K562 (cell line): ENCODE measurements around the gene TRIM62. TPM values are rescaled to one million over a fixed set of nuclear protein-coding genes. Genes with fewer than 3 reads are reported as not detected.

Experiments
- ATAC-seq: fragments of 200-7000 bp; cut with Tn5 transposase; 3 replicates; pipeline ENCODE4 v1.9.1; 2020; ENCODE audit warnings: moderate library complexity
- BruUV-seq: library from RNA; stranded (reverse); fragments of 400-500 nt; replicated peaks from 2 replicates; lab custom pipeline; 2021; lab: Mats Ljungman, UMichigan
- CTCF ChIA-PET: fragments of 300-600 bp; formaldehyde crosslinking; extraction: SDS; loops from one replicate; lab custom pipeline; 2021; ENCODE audit warnings: low intra/inter-chr PET ratio; lab: Yijun Ruan, JAX
- POLR2A ChIA-PET: fragments of 300-600, 350-650 bp; sonication (Branson Sonifier 250); formaldehyde crosslinking; extraction: SDS; loops from one replicate; lab custom pipeline; 2021; ENCODE audit warnings: antibody characterized with exemption, inconsistent platforms; lab: Yijun Ruan, JAX
- DNase-seq, 4 experiments: peaks; one replicate each; pipeline versions ENCODE4 v3.0.0 to v3.0.0-alpha.2; 2011 to 2018; ENCODE audit warnings: low spot score in 3 of 4, mixed read lengths in 3 of 4; ENCODE audit errors: extremely low read depth in 1 of 4
- FAIRE-seq: peaks from 2 replicates; lab custom pipeline; 2011; peaks lifted over from hg19 to GRCh38; lab: Jason Lieb, UNC
- H2AFZ ChIP-seq: 2 replicates; pipeline ENCODE4 v1.6.0; 2011; ENCODE audit warnings: low read depth, low read length, control low read depth, inconsistent platforms
- H3K27ac ChIP-seq: fragments of 200-600 bp; 3 replicates; pipeline ENCODE4 v1.8.0; 2011; ENCODE audit warnings: low read depth, mild to moderate bottlenecking, control low read depth, inconsistent platforms, low read length, moderate library complexity, mixed read lengths; ENCODE audit errors: extremely low read depth
- H3K27me3 ChIP-seq, 2 experiments: fragments of 300-600 bp in 1 of 2; 2 replicates in 1 of 2; 3 replicates in 1 of 2; pipeline versions ENCODE4 v1.6.0 to v1.8.0; 2011; ENCODE audit warnings: inconsistent platforms in 2 of 2, low read length in 2 of 2, mild to moderate bottlenecking in 1 of 2, mixed read lengths in 1 of 2, moderate library complexity in 1 of 2; ENCODE audit not compliant: control insufficient read depth in 2 of 2, insufficient read depth in 2 of 2
- H3K36me3 ChIP-seq: fragments of 300-600 bp; 3 replicates; pipeline ENCODE4 v1.8.0; 2011; ENCODE audit warnings: mild to moderate bottlenecking, low read length, inconsistent platforms; ENCODE audit not compliant: control insufficient read depth, insufficient read depth
- H3K4me1 ChIP-seq, 2 experiments: fragments of 200-600 bp in 1 of 2; replicated peaks in 1 of 2; 2 replicates in 1 of 2; 3 replicates in 1 of 2; pipeline versions ENCODE4 v1.5.1 to v1.8.0; 2011; ENCODE audit warnings: inconsistent platforms in 2 of 2, low read length in 2 of 2, mild to moderate bottlenecking in 1 of 2, mixed read lengths in 1 of 2, moderate library complexity in 1 of 2; ENCODE audit not compliant: control insufficient read depth in 2 of 2, insufficient read depth in 2 of 2
- H3K4me2 ChIP-seq: 2 replicates; pipeline ENCODE4 v1.6.1; 2011; ENCODE audit warnings: low read length, control low read depth, inconsistent platforms, mixed read lengths; ENCODE audit not compliant: insufficient read depth
- H3K4me3 ChIP-seq: fragments of 200-600 bp; sonication (generic), shearing (Covaris generic); 2 replicates; pipeline ENCODE4 v1.5.1; 2016; ENCODE audit warnings: control low read depth, inconsistent platforms
- H3K79me2 ChIP-seq: fragments of 200-600 bp; 3 replicates; pipeline ENCODE4 v1.8.0; 2011; ENCODE audit warnings: low read length, inconsistent platforms; ENCODE audit not compliant: control insufficient read depth, insufficient read depth
- H3K9ac ChIP-seq, 2 experiments: 2 replicates each; pipeline versions ENCODE4 v1.6.0 to v1.6.1; 2011; ENCODE audit warnings: low read depth in 2 of 2, low read length in 2 of 2, control low read depth in 1 of 2, inconsistent platforms in 1 of 2, mild to moderate bottlenecking in 1 of 2, mixed read lengths in 1 of 2; ENCODE audit not compliant: insufficient read depth in 1 of 2
- H3K9me1 ChIP-seq: one replicate; pipeline ENCODE4 v1.6.0; 2011; ENCODE audit warnings: inconsistent platforms, mild to moderate bottlenecking, low read length, moderate library complexity; ENCODE audit not compliant: control insufficient read depth, insufficient read depth
- H3K9me3 ChIP-seq: replicated peaks from 2 replicates; pipeline ENCODE4 v1.5.1; 2011; ENCODE audit warnings: low read depth, low read length, inconsistent platforms; ENCODE audit not compliant: control insufficient read depth, insufficient read depth
- H4K20me1 ChIP-seq: replicated peaks from 2 replicates; pipeline ENCODE4 v1.6.1; 2011; ENCODE audit warnings: low read length, inconsistent platforms, mixed read lengths; ENCODE audit not compliant: control insufficient read depth, insufficient read depth
- BRF2 ChIP-seq: IDR thresholded peaks from 3 replicates; pipeline ENCODE4 v1.6.1; 2011; ENCODE audit warnings: borderline replicate concordance, mild to moderate bottlenecking; ENCODE audit not compliant: insufficient read length, insufficient read depth
- DACH1 ChIP-seq: fragments of 450-650 bp; IDR thresholded peaks from 2 replicates; pipeline ENCODE4 v1.6.1; 2018; ENCODE audit not compliant: partially characterized antibody
- DLX4 ChIP-seq: fragments of 250-450 bp; sonication (Bioruptor Pico); IDR thresholded peaks from 2 replicates; pipeline ENCODE4 v1.6.1; 2021; ENCODE audit warnings: mild to moderate bottlenecking
- E2F5 ChIP-seq: sonication (generic); formaldehyde crosslinking; IDR thresholded peaks from 2 replicates; pipeline ENCODE4 v1.8.0; 2022; ENCODE audit warnings: mild to moderate bottlenecking, missing genetic modification reagents
- ESRRA ChIP-seq: fragments of 450-650 bp; IDR thresholded peaks from 2 replicates; pipeline ENCODE4 v1.6.1; 2014; ENCODE audit warnings: low read depth, mild to moderate bottlenecking, moderate library complexity, borderline replicate concordance
- KAT7 ChIP-seq: sonication (generic); formaldehyde crosslinking; IDR thresholded peaks from 2 replicates; pipeline ENCODE4 v1.8.0; 2022; ENCODE audit warnings: missing genetic modification reagents, mild to moderate bottlenecking, borderline replicate concordance
- MCM2 ChIP-seq: fragments of 450-650 bp; IDR thresholded peaks from 2 replicates; pipeline ENCODE4 v1.6.1; 2017; ENCODE audit warnings: low read depth, mild to moderate bottlenecking
- NR2C1 ChIP-seq, 2 experiments: fragments of 450-650 bp; IDR thresholded peaks; 2 replicates each; pipeline ENCODE4 v1.6.1; 2017; ENCODE audit warnings: mild to moderate bottlenecking in 2 of 2, antibody characterized with exemption in 1 of 2, inconsistent platforms in 1 of 2, missing compliant biosample characterization in 1 of 2, missing genetic modification characterization in 1 of 2
- NR2F6 ChIP-seq: fragments of 450-650 bp; formaldehyde crosslinking; IDR thresholded peaks from 2 replicates; pipeline ENCODE4 v1.4.0; 2020; ENCODE audit warnings: mild to moderate bottlenecking
- SMARCB1 ChIP-seq: IDR thresholded peaks from 2 replicates; pipeline ENCODE4 v1.6.1; 2011; ENCODE audit warnings: improper control_type of control experiment, low read depth; ENCODE audit not compliant: insufficient read length
- SNRNP70 ChIP-seq: fragments of 200-400 bp; formaldehyde crosslinking; optimal IDR thresholded peaks from 2 replicates; pipeline ENCODE3; 2017; ENCODE audit warnings: low read depth, low read length
- ZBTB7A ChIP-seq: IDR thresholded peaks from 2 replicates; pipeline ENCODE4 v1.6.1; 2011; ENCODE audit warnings: low read depth, mild to moderate bottlenecking, low read length, moderate library complexity, borderline replicate concordance; ENCODE audit not compliant: control insufficient read depth
- WGBS: fragments of 100-300 bp; shearing (Covaris generic); methylation state at CpG from one replicate; pipeline ENCODE4 v1.1.6; 2016; ENCODE audit warnings: low coverage, mixed read lengths; ENCODE audit not compliant: insufficient coverage; ENCODE audit errors: missing lambda C conversion rate; 5-methylcytosine and 5-hydroxymethylcytosine counted together
- in situ Hi-C: fragments of 300-500 bp; cut with MboI; formaldehyde crosslinking; loops from 4 replicates; pipeline ENCODE4 v1.15.0; 2018; ENCODE audit warnings: inconsistent platforms, mixed read lengths
- intact Hi-C: fragments of 100-400 bp; cut with micrococcal nuclease; formaldehyde crosslinking; loops from 2 replicates; pipeline ENCODE4 v1.14.2; 2022
- polyA plus RNA-seq, 8 experiments: library from polyadenylated mRNA; depleted of rRNA in 4 of 8; stranded (reverse) in 5 of 8; unstranded in 3 of 8; fragments of >200 nt; fragmentation: Nextera tagmentation in 2 of 8; fragmentation: Illumina TruSeq in 1 of 8; extraction: Ambion mirVana in 2 of 8; extraction: Trizol in 1 of 8; gene quantifications; 2 replicates each; pipeline versions ENCODE4 v1.2.1 to v1.2.3, GENCODE V29; 2011 to 2014; ENCODE audit warnings: inconsistent platforms in 1 of 8, missing spikeins in 1 of 8
- total RNA-seq, 7 experiments: library from RNA; depleted of rRNA in 6 of 7; stranded (reverse); fragments of >200 nt in 6 of 7; fragmentation: Illumina TruSeq in 2 of 7; extraction: Trizol in 2 of 7; gene quantifications; 2 replicates each; pipeline versions ENCODE4 v1.2.1 to v1.2.3, GENCODE V29; 2011 to 2021; ENCODE audit warnings: low replicate concordance in 1 of 7

Gene TRIM62
- total and polyA plus RNA-seq, 9 of the 15 experiments (the other 6 are each of a cell fraction or from before 2014, with no cell fraction given), result 0.18 to 2.3 (median 0.52) TPM

DNA sequence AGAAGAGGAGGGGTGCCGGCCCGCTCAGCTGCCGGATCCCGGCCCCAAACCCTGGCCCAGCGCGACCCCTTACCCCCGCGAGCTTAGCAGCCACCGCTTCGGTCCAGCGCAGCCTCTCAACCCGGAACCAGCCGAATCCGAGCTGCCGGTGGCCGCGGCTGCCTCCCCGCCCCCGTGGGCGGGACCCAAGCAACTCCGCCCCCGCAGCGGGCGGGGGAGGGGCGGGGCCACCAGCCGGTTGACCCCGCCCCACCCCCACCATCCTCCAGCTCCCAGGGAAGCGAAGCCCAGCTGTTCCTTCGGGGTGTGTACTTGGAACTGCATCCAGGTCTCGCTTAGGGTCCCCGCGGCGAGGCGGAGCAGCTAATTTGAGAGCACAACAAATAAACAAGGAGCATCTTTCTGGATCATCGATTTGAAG, at the start of gene TRIM62 (continued):
- TF ChIP-seq BRF2 (no peak), DACH1 (peak; percentile 65), NR2C1 (IDR thresholded peaks at IDR 0.05) (no peak), NR2C1 (tag; IDR thresholded peaks at IDR 0.05) (0 out of 2 replicates have a peak, but pooled peaks have one; percentile 30), ZBTB7A (peak; percentile 63; the same call in 1 of the 2 replicates), NR2F6 (CRISPR knock-in tag) (no peak), E2F5 (CRISPR knock-in tag) (no peak)

GRCh38 chr1:33231166-33231565, 49.3 kb upstream of the TRIM62 start:
- no peak for ATAC-seq
- Histone ChIP-seq H3K9ac (no peak overlapping the region), H3K4me1 (no peaks in the 10 kb centered on the region), H3K4me3 (no peak overlapping the region), H3K9me1 (no peaks in the 10 kb centered on the region), H4K20me1 (no peaks in the 10 kb centered on the region), H3K4me2 (no peak overlapping the region), H2AFZ (no peak overlapping the region), H3K9me3 (no peaks in the 10 kb centered on the region), H3K36me3 (no peaks in the 10 kb centered on the region), H3K79me2 (no peaks in the 10 kb centered on the region), H3K27me3 (peaks cover 26 to 38% of the 10 kb centered on the region in 2 experiments; a peak in 4 of 5 replicates), H3K27ac (no peak overlapping the region)
- no peak for FAIRE-seq
- POLR2A ChIA-PET, result no interaction called here
- intact Hi-C loops (no loop called here), in situ Hi-C loops (no loop called here)
- CTCF ChIA-PET, result no interaction called here
- BruUV-seq, result no TSS peak
- DNase-seq, result no peak
- under 1% methylated on average over 7 of the region's 7 CpGs for WGBS
- TF ChIP-seq DLX4 (CRISPR knock-in tag) (no peak), MCM2 (no peak), SNRNP70 (no peak), KAT7 (CRISPR knock-in tag) (no peak), SMARCB1 (no peak), ESRRA (no peak)
